ENCODE measurements around the gene IDS.

DNA sequence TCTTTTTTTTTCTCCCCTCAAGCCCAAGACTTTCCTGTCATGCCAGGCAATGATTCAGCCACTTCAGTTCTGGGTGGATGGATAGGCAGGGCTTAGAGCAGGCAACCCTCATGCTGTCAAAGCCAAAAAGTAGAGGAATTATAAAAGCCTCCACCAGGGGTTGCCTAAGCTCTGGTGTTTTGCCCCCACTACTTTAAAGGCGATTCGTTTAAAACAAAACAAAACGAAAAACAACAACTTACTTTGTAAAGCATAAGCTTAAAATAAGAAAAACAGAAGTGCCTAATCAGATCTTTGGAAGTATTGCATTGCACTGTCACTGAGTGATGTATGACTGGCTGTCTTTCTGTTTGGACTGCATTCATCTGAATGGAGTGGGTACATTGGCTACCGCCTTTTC, 5.3 kb upstream of the IDS start:
- TF ChIP-seq, protein P1, sequence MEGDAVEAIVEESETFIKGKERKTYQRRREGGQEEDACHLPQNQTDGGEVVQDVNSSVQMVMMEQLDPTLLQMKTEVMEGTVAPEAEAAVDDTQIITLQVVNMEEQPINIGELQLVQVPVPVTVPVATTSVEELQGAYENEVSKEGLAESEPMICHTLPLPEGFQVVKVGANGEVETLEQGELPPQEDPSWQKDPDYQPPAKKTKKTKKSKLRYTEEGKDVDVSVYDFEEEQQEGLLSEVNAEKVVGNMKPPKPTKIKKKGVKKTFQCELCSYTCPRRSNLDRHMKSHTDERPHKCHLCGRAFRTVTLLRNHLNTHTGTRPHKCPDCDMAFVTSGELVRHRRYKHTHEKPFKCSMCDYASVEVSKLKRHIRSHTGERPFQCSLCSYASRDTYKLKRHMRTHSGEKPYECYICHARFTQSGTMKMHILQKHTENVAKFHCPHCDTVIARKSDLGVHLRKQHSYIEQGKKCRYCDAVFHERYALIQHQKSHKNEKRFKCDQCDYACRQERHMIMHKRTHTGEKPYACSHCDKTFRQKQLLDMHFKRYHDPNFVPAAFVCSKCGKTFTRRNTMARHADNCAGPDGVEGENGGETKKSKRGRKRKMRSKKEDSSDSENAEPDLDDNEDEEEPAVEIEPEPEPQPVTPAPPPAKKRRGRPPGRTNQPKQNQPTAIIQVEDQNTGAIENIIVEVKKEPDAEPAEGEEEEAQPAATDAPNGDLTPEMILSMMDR (IDR thresholded peaks at IDR 0.05): no peak
- no peak for TF ChIP-seq POLR2A (IDR thresholded peaks at IDR 0.05)
